C4-2B (cell line): ENCODE measurements around the gene DCLK1.

Source experiments
- H3K27ac ChIP-seq: fragments of 450-650 bp; 2 replicates; pipeline ENCODE4 v1.5.1; 2017
- CTCF ChIP-seq: fragments of 450-650 bp; conservative IDR thresholded peaks from 2 replicates; pipeline ENCODE4 v1.5.1; 2017; ENCODE audit warnings: mild to moderate bottlenecking
- ZFX ChIP-seq: fragments of 450-650 bp; IDR thresholded peaks from 2 replicates; pipeline ENCODE4 v1.6.1; 2017

Gene DCLK1

GRCh38 chr13:35784286-35784951, 346.8 kb downstream of the DCLK1 start:
- TF ChIP-seq CTCF (no peak), ZFX (no peak)
- H3K27ac ChIP-seq: no peak overlapping the region

- H3K27ac ChIP-seq: no peak overlapping the region
- no peak for TF ChIP-seq ZFX
- TF ChIP-seq CTCF: no peak
Observed at GRCh38 chr13:35782793-35783192, 348.4 kb downstream of the DCLK1 start.

- no peak overlapping the region for H3K27ac ChIP-seq
- TF ChIP-seq ZFX: no peak
- no peak for TF ChIP-seq CTCF
Observed at GRCh38 chr13:35781036-35782000, 349.9 kb downstream of the DCLK1 start.

GRCh38 chr13:35780613-35781012, 350.6 kb downstream of the DCLK1 start:
- no peak for TF ChIP-seq CTCF
- TF ChIP-seq ZFX: no peak
- no peak overlapping the region for H3K27ac ChIP-seq

GRCh38 chr13:35771898-35772297, 359.3 kb downstream of the DCLK1 start:
- H3K27ac ChIP-seq: no peak overlapping the region
- TF ChIP-seq ZFX (no peak), CTCF (no peak)

GRCh38 chr13:35770756-35771297, 360.4 kb downstream of the DCLK1 start:
- H3K27ac ChIP-seq: no peak overlapping the region
- TF ChIP-seq CTCF: no peak
- no peak for TF ChIP-seq ZFX

- TF ChIP-seq CTCF (no peak), ZFX (no peak)
- H3K27ac ChIP-seq: no peak overlapping the region
Observed at GRCh38 chr13:35769812-35770211, 361.4 kb downstream of the DCLK1 start.
